ENCODE data around the gene KCNMB4.
A peak's percentile ranks its signal among the peaks of the same experiment; 100 is the strongest.

KCNMB4 gene

GRCh38 chr12:70367258-70368141 is 1.4 kb downstream of the KCNMB4 start:
- Histone ChIP-seq H3K4me3 (replicated peaks; ENCODE audit: insufficient read depth, low read length) (peak overlapping the region; percentile 65; the same call in 1 of the 2 replicates), H3K27ac (replicated peaks) (no peak overlapping the region)

DNA sequence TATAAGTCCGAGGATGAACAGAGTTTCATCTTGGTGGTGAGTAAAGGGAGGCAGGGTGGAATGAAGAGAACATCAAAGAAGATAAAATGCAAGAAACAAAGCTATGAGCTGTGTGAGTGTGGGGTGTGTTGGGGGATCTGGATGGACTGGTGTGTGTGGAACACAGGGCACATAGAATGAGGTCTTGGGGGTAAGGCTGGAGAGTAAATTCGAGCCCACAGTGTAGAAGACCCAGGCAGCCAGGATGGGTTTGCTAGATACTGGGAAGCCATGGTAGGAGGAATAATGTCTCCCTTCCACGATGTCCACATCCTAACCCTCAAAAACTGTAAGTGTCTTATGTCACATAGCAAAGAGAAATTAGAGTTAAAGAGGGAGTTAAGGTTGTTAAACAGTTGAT is 6.8 kb downstream of the KCNMB4 start:
- TF ChIP-seq, protein P1, sequence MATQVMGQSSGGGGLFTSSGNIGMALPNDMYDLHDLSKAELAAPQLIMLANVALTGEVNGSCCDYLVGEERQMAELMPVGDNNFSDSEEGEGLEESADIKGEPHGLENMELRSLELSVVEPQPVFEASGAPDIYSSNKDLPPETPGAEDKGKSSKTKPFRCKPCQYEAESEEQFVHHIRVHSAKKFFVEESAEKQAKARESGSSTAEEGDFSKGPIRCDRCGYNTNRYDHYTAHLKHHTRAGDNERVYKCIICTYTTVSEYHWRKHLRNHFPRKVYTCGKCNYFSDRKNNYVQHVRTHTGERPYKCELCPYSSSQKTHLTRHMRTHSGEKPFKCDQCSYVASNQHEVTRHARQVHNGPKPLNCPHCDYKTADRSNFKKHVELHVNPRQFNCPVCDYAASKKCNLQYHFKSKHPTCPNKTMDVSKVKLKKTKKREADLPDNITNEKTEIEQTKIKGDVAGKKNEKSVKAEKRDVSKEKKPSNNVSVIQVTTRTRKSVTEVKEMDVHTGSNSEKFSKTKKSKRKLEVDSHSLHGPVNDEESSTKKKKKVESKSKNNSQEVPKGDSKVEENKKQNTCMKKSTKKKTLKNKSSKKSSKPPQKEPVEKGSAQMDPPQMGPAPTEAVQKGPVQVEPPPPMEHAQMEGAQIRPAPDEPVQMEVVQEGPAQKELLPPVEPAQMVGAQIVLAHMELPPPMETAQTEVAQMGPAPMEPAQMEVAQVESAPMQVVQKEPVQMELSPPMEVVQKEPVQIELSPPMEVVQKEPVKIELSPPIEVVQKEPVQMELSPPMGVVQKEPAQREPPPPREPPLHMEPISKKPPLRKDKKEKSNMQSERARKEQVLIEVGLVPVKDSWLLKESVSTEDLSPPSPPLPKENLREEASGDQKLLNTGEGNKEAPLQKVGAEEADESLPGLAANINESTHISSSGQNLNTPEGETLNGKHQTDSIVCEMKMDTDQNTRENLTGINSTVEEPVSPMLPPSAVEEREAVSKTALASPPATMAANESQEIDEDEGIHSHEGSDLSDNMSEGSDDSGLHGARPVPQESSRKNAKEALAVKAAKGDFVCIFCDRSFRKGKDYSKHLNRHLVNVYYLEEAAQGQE (IDR thresholded peaks at IDR 0.05; ENCODE audit: insufficient replicate concordance, low read depth), result no peak
- TF ChIP-seq, protein P2, sequence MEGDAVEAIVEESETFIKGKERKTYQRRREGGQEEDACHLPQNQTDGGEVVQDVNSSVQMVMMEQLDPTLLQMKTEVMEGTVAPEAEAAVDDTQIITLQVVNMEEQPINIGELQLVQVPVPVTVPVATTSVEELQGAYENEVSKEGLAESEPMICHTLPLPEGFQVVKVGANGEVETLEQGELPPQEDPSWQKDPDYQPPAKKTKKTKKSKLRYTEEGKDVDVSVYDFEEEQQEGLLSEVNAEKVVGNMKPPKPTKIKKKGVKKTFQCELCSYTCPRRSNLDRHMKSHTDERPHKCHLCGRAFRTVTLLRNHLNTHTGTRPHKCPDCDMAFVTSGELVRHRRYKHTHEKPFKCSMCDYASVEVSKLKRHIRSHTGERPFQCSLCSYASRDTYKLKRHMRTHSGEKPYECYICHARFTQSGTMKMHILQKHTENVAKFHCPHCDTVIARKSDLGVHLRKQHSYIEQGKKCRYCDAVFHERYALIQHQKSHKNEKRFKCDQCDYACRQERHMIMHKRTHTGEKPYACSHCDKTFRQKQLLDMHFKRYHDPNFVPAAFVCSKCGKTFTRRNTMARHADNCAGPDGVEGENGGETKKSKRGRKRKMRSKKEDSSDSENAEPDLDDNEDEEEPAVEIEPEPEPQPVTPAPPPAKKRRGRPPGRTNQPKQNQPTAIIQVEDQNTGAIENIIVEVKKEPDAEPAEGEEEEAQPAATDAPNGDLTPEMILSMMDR (IDR thresholded peaks at IDR 0.05; ENCODE audit: insufficient read depth, low read length), result no peak
- no peak for TF ChIP-seq POLR2AphosphoS5 (IDR thresholded peaks at IDR 0.05; ENCODE audit: low read depth)
- no peak for TF ChIP-seq SPI1 (IDR thresholded peaks at IDR 0.05; ENCODE audit: borderline replicate concordance, low read depth)
- TF ChIP-seq GABPA (IDR thresholded peaks at IDR 0.05; ENCODE audit: low read depth), result no peak
- Histone ChIP-seq H3K27ac (replicated peaks) (no peak overlapping the region), H3K27me3 (ENCODE audit: insufficient read depth, poor library complexity, severe bottlenecking) (peaks cover 12% of the 10 kb centered on the region), H3K4me3 (replicated peaks; ENCODE audit: insufficient read depth, low read length) (no peak overlapping the region)
- no peak for DNase-seq (ENCODE audit: low read depth in 1 of 2, low spot score in 1 of 2)

More at GRCh38 chr12:70367258-70368141, 1.4 kb downstream of the KCNMB4 start:
- H3K27me3 ChIP-seq (ENCODE audit: insufficient read depth, poor library complexity, severe bottlenecking), result peaks cover 41% of the 10 kb centered on the region
- no peak for DNase-seq (ENCODE audit: low read depth in 1 of 2, low spot score in 1 of 2)
- TF ChIP-seq POLR2AphosphoS5 (IDR thresholded peaks at IDR 0.05; ENCODE audit: low read depth) (no peak), SPI1 (IDR thresholded peaks at IDR 0.05; ENCODE audit: borderline replicate concordance, low read depth) (no peak), GABPA (IDR thresholded peaks at IDR 0.05; ENCODE audit: low read depth) (no peak)
- TF ChIP-seq, protein P2 (IDR thresholded peaks at IDR 0.05; ENCODE audit: insufficient read depth, low read length), result no peak
- TF ChIP-seq, protein P1 (IDR thresholded peaks at IDR 0.05; ENCODE audit: insufficient replicate concordance, low read depth), result no peak

- Histone ChIP-seq H3K4me3 (replicated peaks; ENCODE audit: insufficient read depth, low read length) (no peak overlapping the region), H3K27ac (replicated peaks) (no peak overlapping the region), H3K27me3 (ENCODE audit: insufficient read depth, poor library complexity, severe bottlenecking) (no peaks in the 10 kb centered on the region)
- TF ChIP-seq, protein P1 (IDR thresholded peaks at IDR 0.05; ENCODE audit: insufficient replicate concordance, low read depth), result no peak
- no peak for DNase-seq (ENCODE audit: low read depth in 1 of 2, low spot score in 1 of 2)
Measured at GRCh38 chr12:70379846-70380245, 13.8 kb downstream of the KCNMB4 start.

All from HL-60 (cell line).